GM21529 (cell line): ENCODE results near the gene STAM2.
A peak's percentile ranks its signal among the peaks of the same experiment; 100 is the strongest.
"Not testable (repeated sequence)": the region's sequence is repeated elsewhere in the genome, so short reads cannot be mapped to it uniquely, and the experiment has no call there.

ENCODE experiments used
- ATAC-seq: cut with Tn5 transposase; IDR thresholded peaks from one replicate; pipeline ENCODE4 v1.9.1; 2021; ENCODE audit not compliant: unreplicated experiment

The STAM2 gene

GRCh38 chr2:152175368-152176112 is at the start of gene STAM2:
Gene STAM2 (minus strand): TSS chr2:152175763. CDS start chr2:152175642, 121 bp downstream.
- peak; percentile 77 for ATAC-seq

GRCh38 chr2:152223977-152224376 is 48.4 kb upstream of the STAM2 start:
- no peak for ATAC-seq

- ATAC-seq = no peak
Measured at GRCh38 chr2:152222975-152223637, 47.5 kb upstream of the STAM2 start.

GRCh38 chr2:152221839-152222238 is 46.3 kb upstream of the STAM2 start:
- ATAC-seq = no peak

GRCh38 chr2:152219077-152219828 is 43.7 kb upstream of the STAM2 start:
- no peak for ATAC-seq

- ATAC-seq = no peak
Measured at GRCh38 chr2:152201466-152201830, 25.9 kb upstream of the STAM2 start.

- ATAC-seq = no peak
Measured at GRCh38 chr2:152200565-152201465, 25.3 kb upstream of the STAM2 start.

GRCh38 chr2:152200101-152200500 is 24.5 kb upstream of the STAM2 start:
- no peak for ATAC-seq

GRCh38 chr2:152198499-152198898 is 22.9 kb upstream of the STAM2 start:
- ATAC-seq = no peak

GRCh38 chr2:152197508-152198284 is 22.1 kb upstream of the STAM2 start:
- not testable (repeated sequence) for ATAC-seq

GRCh38 chr2:152189622-152190495 is 14.3 kb upstream of the STAM2 start:
- ATAC-seq = peak; percentile 85

- not testable (repeated sequence) for ATAC-seq
Measured at GRCh38 chr2:152186808-152187207, 11.2 kb upstream of the STAM2 start.

GRCh38 chr2:152186262-152186661 is 10.7 kb upstream of the STAM2 start:
- no peak for ATAC-seq

- no peak for ATAC-seq
Measured at GRCh38 chr2:152183401-152184073, 8.0 kb upstream of the STAM2 start.

- not testable (repeated sequence) for ATAC-seq
Measured at GRCh38 chr2:152177667-152178066, 2.1 kb upstream of the STAM2 start.

- peak; percentile 20 for ATAC-seq
Measured at GRCh38 chr2:152176113-152176714, 651 bp upstream of the STAM2 start.

- peak; percentile 22 for ATAC-seq
Measured at GRCh38 chr2:152175012-152175367, 573 bp downstream of the STAM2 start.

GRCh38 chr2:152174574-152174973 is 989 bp downstream of the STAM2 start:
- ATAC-seq = no peak
